NCI-H146 treated with DMSO at 0.1 percent for 48 hours (cell line): ENCODE data around the gene EML1.
"Not testable (repeated sequence)": the region's sequence is repeated elsewhere in the genome, so short reads cannot be mapped to it uniquely, and the experiment has no call there.

Source experiments
- DNase-seq: peaks from one replicate; lab custom pipeline; 2025; ENCODE audit not compliant: unreplicated experiment; lab: John Stamatoyannopoulos, UW

EML1 gene

DNA sequence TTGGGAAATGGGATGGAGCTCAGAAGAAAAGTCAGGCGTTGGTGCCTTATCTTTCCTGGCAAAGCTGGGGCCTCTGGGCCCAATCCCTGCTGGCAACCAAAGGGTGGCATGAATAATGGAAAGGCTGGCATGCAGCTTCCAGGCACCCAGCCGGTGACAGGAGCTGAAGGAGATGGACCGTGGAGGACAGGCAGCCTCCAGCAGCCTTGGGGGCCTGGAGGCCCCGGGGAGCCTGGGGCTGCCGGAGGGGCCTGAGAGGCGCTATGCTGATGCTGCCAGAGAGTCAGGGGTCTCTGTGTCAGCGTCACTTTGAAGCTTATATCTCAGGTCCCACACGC is 38.2 kb upstream of the EML1 start:
- DNase-seq, result no peak

DNA sequence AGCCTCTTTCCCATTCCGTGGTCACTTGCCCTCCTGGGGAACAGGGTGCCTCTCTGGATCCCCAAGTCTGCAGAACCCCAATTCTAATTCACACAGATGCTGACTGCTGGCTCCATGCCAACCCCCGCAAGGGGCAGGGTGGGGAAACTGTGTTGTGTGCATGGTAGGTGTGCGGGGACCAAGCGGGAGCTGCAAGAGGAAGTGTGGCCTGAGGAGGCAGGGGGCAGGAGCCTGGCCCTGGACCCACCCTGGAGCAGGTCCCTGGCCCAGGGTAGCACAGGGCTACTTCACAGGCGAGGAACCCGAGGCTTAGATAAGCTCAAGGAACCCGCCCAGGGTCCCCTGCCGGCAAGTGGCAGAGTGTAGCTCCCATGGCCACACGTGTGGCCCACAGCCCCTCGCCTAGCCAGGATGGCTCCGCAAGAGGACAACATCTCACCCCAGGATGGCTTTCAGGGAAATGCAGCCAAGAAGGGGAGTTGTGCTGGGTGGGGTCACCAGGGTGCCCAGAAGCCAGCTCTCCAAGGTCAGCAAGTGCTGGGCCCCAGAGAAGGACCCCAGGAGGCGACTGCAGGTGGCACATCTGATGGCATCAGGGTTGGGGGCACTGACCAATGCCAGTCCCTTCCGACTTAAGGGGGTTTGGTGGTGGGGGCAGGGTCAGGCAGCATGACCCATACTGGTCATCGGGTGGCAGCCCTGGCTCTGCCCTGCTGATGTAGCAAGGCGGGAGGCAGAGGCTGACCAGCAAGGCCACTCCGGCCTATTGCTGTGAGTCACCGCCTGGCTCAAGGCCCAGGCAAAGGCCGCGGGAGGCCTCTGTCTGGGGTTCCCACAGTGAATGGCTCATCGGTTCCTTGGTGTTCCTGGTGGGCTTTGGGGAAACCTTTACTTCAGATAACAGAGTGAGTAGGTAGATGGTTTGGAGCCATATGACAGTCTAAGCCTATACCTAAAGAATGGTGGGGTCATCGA is 37.3 kb upstream of the EML1 start:
- no peak for DNase-seq

- no peak for DNase-seq
Measured at GRCh38 chr14:99756796-99757195, 36.4 kb upstream of the EML1 start.

DNA sequence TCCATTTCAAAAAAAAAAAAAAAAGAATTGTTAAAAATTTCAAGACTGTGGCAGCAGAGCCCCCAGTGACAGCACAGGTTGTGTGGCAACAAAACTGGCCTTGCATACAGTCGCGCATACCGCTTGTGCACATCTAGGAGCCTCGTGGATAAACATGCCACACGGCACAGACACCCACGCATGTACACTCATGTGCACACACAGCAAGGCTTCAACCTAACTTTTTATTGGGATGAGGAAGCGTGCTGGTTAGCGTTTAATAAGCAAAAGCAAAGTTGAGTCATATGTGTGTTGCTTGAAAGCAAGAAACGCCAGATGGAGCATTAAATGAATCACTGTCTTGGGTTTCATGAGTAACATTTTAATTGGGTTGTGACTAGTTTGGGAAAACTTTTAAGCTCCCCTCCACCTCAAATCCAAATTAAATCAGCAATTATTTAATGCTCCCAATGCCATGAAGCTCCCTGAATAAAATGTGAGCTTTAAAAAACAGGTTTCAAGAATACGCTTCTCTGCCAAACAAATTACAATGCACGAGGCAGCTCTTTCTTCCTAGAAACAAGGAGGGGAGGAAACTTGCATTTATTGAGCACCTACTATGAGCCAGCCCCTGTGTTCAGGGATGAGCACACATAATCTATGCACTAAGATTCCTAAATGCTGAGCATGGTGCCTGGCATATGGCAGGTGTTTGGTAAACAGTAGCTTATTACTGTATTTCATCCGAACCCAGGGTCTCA is 35.7 kb upstream of the EML1 start:
- no peak for DNase-seq

DNA sequence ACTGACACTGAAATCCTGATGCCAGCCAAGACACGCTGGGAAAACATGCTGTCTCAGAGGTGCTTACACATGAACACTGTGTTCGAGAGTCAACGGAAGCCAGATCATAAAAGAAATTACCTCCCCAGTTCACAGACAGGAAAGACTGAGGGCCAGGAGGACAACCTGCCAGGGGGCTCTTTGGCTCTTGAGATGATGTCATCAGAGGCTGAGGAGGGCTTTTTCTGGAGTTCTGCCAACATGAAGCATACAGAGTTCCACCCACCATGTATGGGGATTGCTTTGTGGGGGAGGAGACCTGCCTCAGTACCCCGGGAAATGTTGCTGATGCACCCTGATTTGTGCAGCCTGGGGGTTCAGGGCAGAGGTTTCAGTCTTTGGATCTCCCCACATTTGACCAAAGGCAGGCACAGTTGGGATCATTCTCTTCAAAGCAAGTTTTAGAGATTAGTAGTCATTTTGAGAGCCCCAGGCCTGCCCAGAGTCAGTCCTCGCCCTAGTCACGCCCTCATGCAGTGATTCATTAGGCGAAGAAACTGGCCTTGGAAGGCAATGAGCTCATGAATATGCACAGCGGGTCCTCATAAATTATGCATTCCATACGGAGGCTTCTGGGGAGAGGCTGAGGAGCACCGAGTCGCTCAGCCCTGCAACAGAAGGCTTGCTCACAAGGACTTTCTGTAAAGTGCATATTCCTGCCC is 34.9 kb upstream of the EML1 start:
- no peak for DNase-seq

- DNase-seq, result no peak
Measured at GRCh38 chr14:99758872-99759545, 34.2 kb upstream of the EML1 start.

- no peak for DNase-seq
Measured at GRCh38 chr14:99759546-99759925, 33.7 kb upstream of the EML1 start.

GRCh38 chr14:99760817-99761216 is 32.4 kb upstream of the EML1 start:
- no peak for DNase-seq

- not testable (repeated sequence) for DNase-seq
Measured at GRCh38 chr14:99762911-99763310, 30.3 kb upstream of the EML1 start.

DNA sequence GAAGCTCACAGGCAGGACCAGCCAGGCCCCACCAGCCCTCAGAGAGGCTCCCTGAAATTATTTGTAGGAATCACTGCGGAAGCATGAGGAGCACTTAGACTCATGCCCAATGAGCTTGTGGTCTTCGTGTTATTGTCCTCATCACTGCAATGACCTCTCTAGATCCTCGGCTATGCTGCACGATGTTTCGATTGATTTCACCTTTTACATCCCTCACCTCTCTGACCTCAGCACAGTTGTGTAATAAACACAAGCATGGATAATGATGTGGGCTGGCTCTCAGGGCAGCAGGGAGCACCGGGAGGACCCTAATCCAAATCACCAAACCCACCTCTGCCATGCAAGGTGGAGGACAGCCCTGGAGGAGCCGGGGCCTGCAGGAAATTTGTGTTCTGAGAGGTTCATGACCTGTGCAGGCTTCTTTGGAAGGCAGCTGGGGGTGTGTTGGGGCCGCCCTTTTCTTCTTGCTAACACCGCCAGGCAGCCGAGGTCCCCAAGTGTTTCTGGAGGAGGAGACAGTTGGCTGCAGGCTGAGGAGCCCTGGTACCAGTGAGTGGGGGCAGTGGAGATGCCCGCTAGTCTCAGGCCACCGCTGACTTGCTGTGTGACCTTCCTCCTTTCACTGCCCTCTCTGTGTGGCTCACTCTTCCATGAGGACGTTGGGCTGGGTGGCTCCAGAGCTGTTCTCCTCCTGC is 29.5 kb upstream of the EML1 start:
- DNase-seq, result no peak

- no peak for DNase-seq
Measured at GRCh38 chr14:99764222-99764706, 28.9 kb upstream of the EML1 start.

GRCh38 chr14:99768381-99768780 is 24.8 kb upstream of the EML1 start:
- DNase-seq, result no peak

DNA sequence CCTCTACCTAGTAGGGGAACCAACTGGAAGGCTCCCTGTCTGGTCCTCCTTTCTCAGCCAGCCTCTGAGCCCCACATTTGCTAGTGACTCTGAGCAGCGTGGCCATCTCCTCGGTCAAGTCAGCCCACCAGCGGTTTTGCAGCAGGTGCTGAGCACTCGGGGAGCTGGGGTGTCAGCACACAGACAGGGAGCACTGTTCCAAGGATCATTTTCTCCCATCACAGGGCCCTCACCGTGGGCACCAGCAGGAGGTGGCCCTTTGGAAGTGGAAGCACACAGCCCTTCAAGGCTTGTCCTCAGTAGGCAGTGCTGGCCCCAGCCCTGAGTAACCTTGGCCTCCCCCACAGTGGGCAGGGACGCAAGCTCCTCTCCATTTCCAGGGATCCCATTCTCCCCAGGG is 24.1 kb upstream of the EML1 start:
- DNase-seq, result no peak

DNA sequence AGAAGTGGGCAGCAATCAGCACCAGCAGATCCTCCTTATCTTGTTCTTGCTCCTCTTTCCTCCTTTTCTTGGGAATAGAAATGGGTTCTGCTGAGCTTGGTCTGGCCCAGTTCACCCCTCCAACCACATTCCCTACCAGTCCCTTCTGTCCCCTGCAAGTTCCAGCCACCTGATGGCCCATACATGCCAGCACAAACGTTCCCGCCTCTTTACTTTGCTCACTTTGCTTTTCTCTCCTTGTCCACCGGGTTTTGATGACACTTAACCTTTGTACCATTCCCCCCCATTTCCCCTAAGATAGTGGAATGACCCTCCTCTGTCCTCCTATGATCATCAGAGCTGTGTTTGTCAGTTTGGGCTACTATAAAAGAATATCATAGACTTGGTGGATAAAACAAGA is 23.4 kb upstream of the EML1 start:
- DNase-seq, result no peak

GRCh38 chr14:99772371-99773283 is 20.6 kb upstream of the EML1 start:
- DNase-seq, result no peak

GRCh38 chr14:99773521-99774497 is 19.4 kb upstream of the EML1 start:
- DNase-seq, result no peak

GRCh38 chr14:99774556-99775307 is 18.5 kb upstream of the EML1 start:
- DNase-seq, result no peak
